HFFc6 (cell line): ENCODE measurements around the gene CYTH4. TPM values are rescaled to one million over a fixed set of nuclear protein-coding genes. Genes with fewer than 3 reads are reported as not detected.

Experiments used
- DNase-seq: peaks from one replicate; pipeline ENCODE4 v3.0.0-alpha.2; 2018
- H3K27ac Mint-ChIP-seq: 2 replicates; pipeline ENCODE4 v1.8.0; 2020; ENCODE audit warnings: mild to moderate bottlenecking, mixed read lengths
- H3K27me3 Mint-ChIP-seq: 2 replicates; pipeline ENCODE4 v1.8.0; 2021; ENCODE audit warnings: mild to moderate bottlenecking, moderate library complexity, mixed read lengths; ENCODE audit not compliant: insufficient read depth
- H3K36me3 Mint-ChIP-seq: 2 replicates; pipeline ENCODE4 v1.8.0; 2021; ENCODE audit warnings: low read depth, mixed read lengths
- H3K4me1 Mint-ChIP-seq: 2 replicates; pipeline ENCODE4 v1.8.0; 2020; ENCODE audit warnings: low read depth, mixed read lengths
- H3K4me3 Mint-ChIP-seq: 2 replicates; pipeline ENCODE4 v1.8.0; 2020; ENCODE audit warnings: mild to moderate bottlenecking, moderate library complexity, mixed read lengths
- H3K9me3 Mint-ChIP-seq: 2 replicates; pipeline ENCODE4 v1.8.0; 2020; ENCODE audit warnings: mild to moderate bottlenecking, mixed read lengths
- CTCF ChIP-seq: fragments of 200-600 bp; sonication (generic); IDR thresholded peaks from 2 replicates; pipeline ENCODE4 v1.5.0; 2021; ENCODE audit warnings: antibody characterized with exemption, mild to moderate bottlenecking
- total RNA-seq, 6 experiments: library from RNA; stranded (reverse); fragmentation: NEBNext Ultra II Directional; extraction: Animal tissue kit (Norgen Biotek cat#: 25700); gene quantifications; 2 replicates in 1 of 6; 3 replicates in 5 of 6; pipeline ENCODE4 v1.2.3, GENCODE V29; 2021

The CYTH4 gene
- total RNA-seq, 6 experiments from 2014 or later: 0.28 TPM; not detected in 5

GRCh38 chr22:37295213-37295886, 13.0 kb downstream of the CYTH4 start:
- peaks cover 12% of the 10 kb centered on the region for H3K4me1 Mint-ChIP-seq
- no peak overlapping the region for H3K27ac Mint-ChIP-seq
- peaks cover 4% of the 10 kb centered on the region for H3K9me3 Mint-ChIP-seq
- H3K4me3 Mint-ChIP-seq: no peak overlapping the region
- peaks cover 3% of the 10 kb centered on the region for H3K27me3 Mint-ChIP-seq
- DNase-seq: no peak
- H3K36me3 Mint-ChIP-seq: no peaks in the 10 kb centered on the region
- TF ChIP-seq CTCF: no peak

- no peak for DNase-seq
- Mint-ChIP-seq H3K27ac (no peak overlapping the region), H3K36me3 (no peaks in the 10 kb centered on the region), H3K4me1 (peaks cover 6% of the 10 kb centered on the region), H3K4me3 (no peak overlapping the region), H3K27me3 (peaks cover 3% of the 10 kb centered on the region), H3K9me3 (peaks cover 4% of the 10 kb centered on the region)
- no peak for TF ChIP-seq CTCF
Measured at GRCh38 chr22:37295946-37296345, 13.6 kb downstream of the CYTH4 start.

- H3K27ac Mint-ChIP-seq: no peak overlapping the region
- H3K4me3 Mint-ChIP-seq: no peak overlapping the region
- no peaks in the 10 kb centered on the region for H3K36me3 Mint-ChIP-seq
- peaks cover 3% of the 10 kb centered on the region for H3K27me3 Mint-ChIP-seq
- no peak for TF ChIP-seq CTCF
- no peak for DNase-seq
- peaks cover 17% of the 10 kb centered on the region for H3K4me1 Mint-ChIP-seq
- H3K9me3 Mint-ChIP-seq: no peaks in the 10 kb centered on the region
Measured at GRCh38 chr22:37298748-37299495, 16.6 kb downstream of the CYTH4 start.

- Mint-ChIP-seq H3K27ac (no peak overlapping the region), H3K36me3 (no peaks in the 10 kb centered on the region), H3K4me1 (peaks cover 29% of the 10 kb centered on the region)
Measured at GRCh38 chr22:37299969-37300509, 17.7 kb downstream of the CYTH4 start.

GRCh38 chr22:37300551-37301017, 18.3 kb downstream of the CYTH4 start:
- DNase-seq: no peak
- H3K4me3 Mint-ChIP-seq: no peak overlapping the region
- no peak overlapping the region for H3K27ac Mint-ChIP-seq
- H3K36me3 Mint-ChIP-seq: no peaks in the 10 kb centered on the region
- no peak for TF ChIP-seq CTCF
- peaks cover 3% of the 10 kb centered on the region for H3K27me3 Mint-ChIP-seq
- H3K9me3 Mint-ChIP-seq: no peaks in the 10 kb centered on the region
- peaks cover 34% of the 10 kb centered on the region for H3K4me1 Mint-ChIP-seq

More at GRCh38 chr22:37299969-37300509, 17.7 kb downstream of the CYTH4 start:
- Mint-ChIP-seq H3K4me3 (no peak overlapping the region), H3K27me3 (peaks cover 3% of the 10 kb centered on the region), H3K9me3 (no peaks in the 10 kb centered on the region)
- TF ChIP-seq CTCF: no peak
- no peak for DNase-seq
